MCF 10A (cell line): ENCODE results near the gene PLEKHH1. TPM values are rescaled to one million over a fixed set of nuclear protein-coding genes. Genes with fewer than 3 reads are reported as not detected.

Experiments used
- BruUV-seq: library from RNA; stranded (reverse); fragments of 400-500 nt; replicated peaks from 2 replicates; lab custom pipeline; 2021; lab: Mats Ljungman, UMichigan
- CTCF ChIA-PET: fragments of 300-600 bp; sonication (Branson Sonifier 250); formaldehyde crosslinking; extraction: SDS; loops from one replicate; lab custom pipeline; 2021; ENCODE audit warnings: antibody characterized with exemption, inconsistent platforms; lab: Yijun Ruan, JAX
- POLR2A ChIA-PET: fragments of 300-600, 350-650 bp; sonication (Branson Sonifier 250); formaldehyde crosslinking; extraction: SDS; loops from one replicate; lab custom pipeline; 2020; ENCODE audit warnings: antibody characterized with exemption, inconsistent platforms; lab: Yijun Ruan, JAX
- DNase-seq: peaks from one replicate; pipeline ENCODE4 v3.0.0-alpha.2; 2018; ENCODE audit not compliant: unreplicated experiment
- H3K27ac Mint-ChIP-seq: one replicate; pipeline ENCODE4 v1.8.0; 2022; ENCODE audit warnings: mild to moderate bottlenecking, low read depth, mixed read lengths; ENCODE audit not compliant: unreplicated experiment
- H3K27me3 Mint-ChIP-seq: one replicate; pipeline ENCODE4 v1.8.0; 2022; ENCODE audit warnings: mixed read lengths; ENCODE audit not compliant: insufficient read depth, unreplicated experiment
- H3K36me3 Mint-ChIP-seq: one replicate; pipeline ENCODE4 v1.8.0; 2022; ENCODE audit warnings: mild to moderate bottlenecking, moderate library complexity, mixed read lengths; ENCODE audit not compliant: insufficient read depth, unreplicated experiment
- H3K4me1 Mint-ChIP-seq: one replicate; pipeline ENCODE4 v1.8.0; 2022; ENCODE audit warnings: mixed read lengths; ENCODE audit not compliant: insufficient read depth, unreplicated experiment
- H3K4me3 Mint-ChIP-seq: one replicate; pipeline ENCODE4 v1.8.0; 2022; ENCODE audit warnings: mild to moderate bottlenecking, moderate library complexity, mixed read lengths; ENCODE audit not compliant: unreplicated experiment
- H3K9me3 Mint-ChIP-seq: one replicate; pipeline ENCODE4 v1.8.0; 2022; ENCODE audit warnings: mixed read lengths; ENCODE audit not compliant: unreplicated experiment
- intact Hi-C: fragments of 100-400 bp; cut with micrococcal nuclease; formaldehyde crosslinking; loops from 2 replicates; pipeline ENCODE4 v1.14.1; 2022
- total RNA-seq: library from RNA; stranded (reverse); gene quantifications from 2 replicates; pipeline ENCODE4 v1.2.3, GENCODE V29; 2022
- TF ChIP-seq, protein P1 (sequence below): fragments of 200-600 bp; IDR thresholded peaks from one replicate; pipeline ENCODE4 v1.8.0; 2022; ENCODE audit warnings: antibody characterized with exemption, mild to moderate bottlenecking; ENCODE audit not compliant: unreplicated experiment

PLEKHH1 gene
- total RNA-seq, 1 experiment from 2014 or later: 5.8 TPM

- BruUV-seq: no TSS peak
- intact Hi-C loops: loop anchor here (5.0 kb wide), 1 partner anchor 125 kb away; no protein-coding TSS in a partner anchor
- TF ChIP-seq, protein P1, sequence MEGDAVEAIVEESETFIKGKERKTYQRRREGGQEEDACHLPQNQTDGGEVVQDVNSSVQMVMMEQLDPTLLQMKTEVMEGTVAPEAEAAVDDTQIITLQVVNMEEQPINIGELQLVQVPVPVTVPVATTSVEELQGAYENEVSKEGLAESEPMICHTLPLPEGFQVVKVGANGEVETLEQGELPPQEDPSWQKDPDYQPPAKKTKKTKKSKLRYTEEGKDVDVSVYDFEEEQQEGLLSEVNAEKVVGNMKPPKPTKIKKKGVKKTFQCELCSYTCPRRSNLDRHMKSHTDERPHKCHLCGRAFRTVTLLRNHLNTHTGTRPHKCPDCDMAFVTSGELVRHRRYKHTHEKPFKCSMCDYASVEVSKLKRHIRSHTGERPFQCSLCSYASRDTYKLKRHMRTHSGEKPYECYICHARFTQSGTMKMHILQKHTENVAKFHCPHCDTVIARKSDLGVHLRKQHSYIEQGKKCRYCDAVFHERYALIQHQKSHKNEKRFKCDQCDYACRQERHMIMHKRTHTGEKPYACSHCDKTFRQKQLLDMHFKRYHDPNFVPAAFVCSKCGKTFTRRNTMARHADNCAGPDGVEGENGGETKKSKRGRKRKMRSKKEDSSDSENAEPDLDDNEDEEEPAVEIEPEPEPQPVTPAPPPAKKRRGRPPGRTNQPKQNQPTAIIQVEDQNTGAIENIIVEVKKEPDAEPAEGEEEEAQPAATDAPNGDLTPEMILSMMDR: no peak
- CTCF ChIA-PET: interaction anchor here (0.6 to 12.0 kb wide), 14 partner anchors 10 to 158 kb away, joined by 3 to 221 read pairs (median 8); no protein-coding TSS in a partner anchor
- no peak overlapping the region for H3K4me3 Mint-ChIP-seq
- H3K27ac Mint-ChIP-seq: peak overlapping the region; percentile 7
- H3K9me3 Mint-ChIP-seq: no peaks in the 10 kb centered on the region
- H3K27me3 Mint-ChIP-seq: no peaks in the 10 kb centered on the region
- POLR2A ChIA-PET: interaction anchor here (1.4 kb wide), 1 partner anchor 46 kb away, joined by 6 read pairs; no protein-coding TSS in a partner anchor
- H3K36me3 Mint-ChIP-seq: no peaks in the 10 kb centered on the region
- DNase-seq: no peak
- H3K4me1 Mint-ChIP-seq: peaks cover 7% of the 10 kb centered on the region
Measured at GRCh38 chr14:67572608-67573007, 39.5 kb downstream of the PLEKHH1 start.

DNA sequence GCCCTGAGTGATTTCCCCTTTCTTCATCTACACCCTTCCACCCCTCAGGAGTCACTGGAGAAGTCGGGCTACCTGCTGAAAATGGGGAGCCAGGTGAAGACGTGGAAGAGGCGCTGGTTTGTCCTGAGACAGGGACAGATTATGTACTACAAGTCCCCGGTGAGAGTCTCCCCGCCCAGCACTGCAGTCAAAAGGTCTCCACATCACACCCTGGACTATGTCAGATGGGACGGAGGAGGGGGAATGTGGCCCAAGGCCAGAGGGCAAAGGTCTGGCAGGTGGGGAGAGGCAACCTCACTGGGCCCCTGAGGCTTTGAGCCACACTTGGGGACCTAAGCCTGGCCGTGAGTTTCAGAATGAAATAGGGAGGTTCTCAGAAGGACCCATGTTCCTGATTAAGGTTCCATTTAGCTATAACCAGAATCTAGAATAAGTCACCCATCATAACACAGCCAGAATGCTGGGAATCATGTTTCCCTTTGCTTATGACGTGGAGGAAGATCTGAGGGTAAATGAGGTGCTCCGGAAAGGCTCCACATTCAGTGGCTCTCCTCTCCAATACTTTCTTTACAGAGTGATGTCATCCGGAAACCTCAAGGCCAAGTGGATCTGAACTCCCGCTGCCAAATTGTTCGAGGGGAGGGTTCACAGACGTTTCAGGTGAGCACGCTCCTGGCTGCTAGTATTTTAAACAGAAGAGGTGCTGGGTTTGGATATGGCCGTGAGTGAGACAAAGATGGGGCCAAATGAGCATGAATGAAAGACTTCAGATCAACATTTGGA lies 40.3 kb downstream of the PLEKHH1 start:
- peaks cover 5% of the 10 kb centered on the region for H3K4me1 Mint-ChIP-seq
- no peaks in the 10 kb centered on the region for H3K36me3 Mint-ChIP-seq
- no peaks in the 10 kb centered on the region for H3K27me3 Mint-ChIP-seq
- TF ChIP-seq, protein P1: no peak
- CTCF ChIA-PET: interaction anchor here (0.7 to 12.0 kb wide), 5 partner anchors 18 to 145 kb away, joined by 3 to 221 read pairs (median 19); no protein-coding TSS in a partner anchor
- no TSS peak for BruUV-seq
- POLR2A ChIA-PET: interaction anchor here (1.4 kb wide), 1 partner anchor 46 kb away, joined by 6 read pairs; no protein-coding TSS in a partner anchor
- H3K27ac Mint-ChIP-seq: peak overlapping the region; percentile 7
- intact Hi-C loops: loop anchor here (5.0 kb wide), 1 partner anchor 126 kb away; no protein-coding TSS in a partner anchor
- DNase-seq: no peak
- H3K4me3 Mint-ChIP-seq: no peak overlapping the region
- H3K9me3 Mint-ChIP-seq: no peaks in the 10 kb centered on the region

GRCh38 chr14:67574156-67574555 lies 41.1 kb downstream of the PLEKHH1 start:
- Mint-ChIP-seq H3K9me3 (no peaks in the 10 kb centered on the region), H3K4me3 (no peak overlapping the region), H3K36me3 (no peaks in the 10 kb centered on the region), H3K27ac (no peak overlapping the region), H3K27me3 (no peaks in the 10 kb centered on the region), H3K4me1 (peaks cover 5% of the 10 kb centered on the region)
- intact Hi-C loops: loop anchor here (5.0 kb wide), 1 partner anchor 127 kb away; no protein-coding TSS in a partner anchor
- POLR2A ChIA-PET: no interaction called here
- TF ChIP-seq, protein P1: no peak
- CTCF ChIA-PET: interaction anchor here (0.7 to 12.0 kb wide), 5 partner anchors 46 to 146 kb away, joined by 3 to 221 read pairs (median 6); no protein-coding TSS in a partner anchor
- no TSS peak for BruUV-seq
- DNase-seq: no peak

DNA sequence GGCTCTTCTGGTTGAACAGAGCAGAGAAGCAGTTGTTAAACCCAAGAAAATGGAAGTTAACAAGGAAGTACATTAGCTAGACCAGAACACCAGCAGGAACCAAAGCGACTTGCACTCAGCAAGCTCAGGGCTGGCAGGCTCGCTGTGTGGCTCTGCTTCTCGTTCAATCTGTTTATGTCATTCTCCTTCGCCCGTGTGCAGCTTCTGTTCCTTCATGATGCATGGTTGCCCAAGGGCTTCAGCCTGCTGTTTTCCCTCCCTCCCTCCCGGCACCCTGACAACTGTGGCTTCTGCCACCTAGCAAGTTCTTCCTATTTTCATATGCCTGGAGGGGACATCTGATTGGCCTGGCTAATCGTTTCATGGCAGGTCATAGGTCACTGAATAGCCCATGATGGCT lies 41.7 kb downstream of the PLEKHH1 start:
- H3K27ac Mint-ChIP-seq: no peak overlapping the region
- intact Hi-C loops: loop anchor here (5.0 kb wide), 1 partner anchor 128 kb away; no protein-coding TSS in a partner anchor

More for the DNA sequence above, 41.7 kb downstream of the PLEKHH1 start:
- TF ChIP-seq, protein P1: no peak
- Mint-ChIP-seq H3K4me1 (peaks cover 5% of the 10 kb centered on the region), H3K27me3 (no peaks in the 10 kb centered on the region), H3K4me3 (no peak overlapping the region), H3K36me3 (no peaks in the 10 kb centered on the region), H3K9me3 (no peaks in the 10 kb centered on the region)
- no peak for DNase-seq
- ChIA-PET CTCF (interaction anchor here (1.0 to 12.0 kb wide), 3 partner anchors 49 to 147 kb away, joined by 5 to 221 read pairs (median 6); no protein-coding TSS in a partner anchor), POLR2A (no interaction called here)
- BruUV-seq: no TSS peak
